T-helper 2 cell treated with Interferon-gamma antibody and Interleukin-4, amounts not matched to agents 100 ng/mL and 5 ng/mL, for 36 hours (primary cell): ENCODE results near the gene IRAK2. TPM values are rescaled to one million over a fixed set of nuclear protein-coding genes. Genes with fewer than 3 reads are reported as not detected.
"Not testable (repeated sequence)": the region's sequence is repeated elsewhere in the genome, so short reads cannot be mapped to it uniquely, and the experiment has no call there.

Experiments used
- intact Hi-C: fragments of 100-400 bp; cut with micrococcal nuclease; formaldehyde crosslinking; loops from one replicate; pipeline ENCODE4 v1.15.1; 2023
- total RNA-seq: library from RNA; stranded (reverse); gene quantifications from 2 replicates; pipeline ENCODE4 v1.2.3, GENCODE V29; 2022

IRAK2 gene
- total RNA-seq: 1.4 and 1.5 TPM in 2 replicates

- intact Hi-C loops: loop anchor here (1.0 to 2.0 kb wide), 4 partner anchors 22 to 60 kb away; no protein-coding TSS in a partner anchor
These were observed at the start of gene IRAK2 for GRCh38 chr3:10164546-10165393. Gene IRAK2 (plus strand): TSS chr3:10164919. CDS start chr3:10164955, 36 bp downstream.

GRCh38 chr3:10115326-10116137 lies 49.2 kb upstream of the IRAK2 start, which contains the start of gene BRK1:
Gene BRK1 (plus strand): TSS chr3:10115675. CDS start chr3:10115702, 27 bp downstream.
- intact Hi-C loops: loop anchor here (1.0 to 10.0 kb wide), 10 partner anchors 26 to 271 kb away; partner anchors contain the start of genes CRELD1, EMC3, FANCD2 and JAGN1

- intact Hi-C loops: loop anchor here (5.0 to 10.0 kb wide), 3 partner anchors 69 to 271 kb away; partner anchors contain the start of genes CRELD1 and RPUSD3
These were observed 48.6 kb upstream of the IRAK2 start for GRCh38 chr3:10116138-10116460.

- intact Hi-C loops: loop anchor here (5.0 to 10.0 kb wide), 3 partner anchors 68 to 272 kb away; partner anchors contain the start of genes CRELD1 and RPUSD3
These were observed 47.8 kb upstream of the IRAK2 start for GRCh38 chr3:10116928-10117327.

GRCh38 chr3:10119376-10119775 lies 45.3 kb upstream of the IRAK2 start:
- intact Hi-C loops: loop anchor here (5.0 to 10.0 kb wide), 3 partner anchors 65 to 275 kb away; partner anchors contain the start of genes CRELD1 and RPUSD3

- intact Hi-C loops: no loop called here
These were observed 43.7 kb upstream of the IRAK2 start for GRCh38 chr3:10121064-10121463.

- intact Hi-C loops: no loop called here
These were observed 42.0 kb upstream of the IRAK2 start for GRCh38 chr3:10122724-10123123.

GRCh38 chr3:10135872-10136271 lies 28.8 kb upstream of the IRAK2 start:
- intact Hi-C loops: not testable (repeated sequence)

- intact Hi-C loops: no loop called here
These were observed 28.2 kb upstream of the IRAK2 start for GRCh38 chr3:10136426-10137005.

GRCh38 chr3:10137178-10137577 lies 27.5 kb upstream of the IRAK2 start:
- intact Hi-C loops: no loop called here

- intact Hi-C loops: loop anchor here (1.0 to 5.0 kb wide), 3 partner anchors 26 to 107 kb away; partner anchors contain the start of genes BRK1 and TATDN2
These were observed 23.6 kb upstream of the IRAK2 start for GRCh38 chr3:10140996-10141546.

- intact Hi-C loops: loop anchor here (2.0 to 5.0 kb wide), 2 partner anchors 22 to 84 kb away; partner anchors contain the start of gene IRAK2
These were observed 21.8 kb upstream of the IRAK2 start for GRCh38 chr3:10142707-10143560.

GRCh38 chr3:10145685-10146084 lies 19.0 kb upstream of the IRAK2 start:
- intact Hi-C loops: no loop called here

- intact Hi-C loops: no loop called here
These were observed 15.5 kb upstream of the IRAK2 start for GRCh38 chr3:10149226-10149625.

- intact Hi-C loops: no loop called here
These were observed 13.7 kb upstream of the IRAK2 start for GRCh38 chr3:10150987-10151386.

- intact Hi-C loops: no loop called here
These were observed 10.2 kb upstream of the IRAK2 start for GRCh38 chr3:10154335-10155122.

- intact Hi-C loops: no loop called here
These were observed 9.6 kb upstream of the IRAK2 start for GRCh38 chr3:10155123-10155472.

GRCh38 chr3:10155658-10156057 lies 9.1 kb upstream of the IRAK2 start:
- intact Hi-C loops: no loop called here

- intact Hi-C loops: no loop called here
These were observed 7.7 kb upstream of the IRAK2 start for GRCh38 chr3:10157031-10157430.
